Esophagus squamous epithelium (tissue), 5 donors: ENCODE data around the gene SMOC1. TPM values are rescaled to one million over a fixed set of nuclear protein-coding genes. Genes with fewer than 3 reads are reported as not detected.

ENCODE experiments used
- DNase-seq: peaks from one replicate; lab custom pipeline; 2025; lab: John Stamatoyannopoulos, UW
- H3K27ac ChIP-seq, 4 donors: fragments of 200-600 bp; sonication (generic); one replicate each; pipeline ENCODE4 v1.5.1; 2016 to 2019; ENCODE audit warnings: mild to moderate bottlenecking in 1 of 4
- H3K27me3 ChIP-seq, 4 donors: fragments of 200-600 bp; sonication (generic); 1 replicate in 3 of 4; 2 replicates in 1 of 4; pipeline versions ENCODE4 v1.5.1 to v1.6.0; 2017 to 2021; ENCODE audit warnings: antibody characterized with exemption in 1 of 4
- H3K36me3 ChIP-seq, 3 donors: fragments of 200-600 bp; sonication (generic); one replicate each; pipeline ENCODE4 v1.5.1; 2016 to 2019
- H3K4me1 ChIP-seq, 3 donors: fragments of 200-600 bp; sonication (generic); one replicate each; pipeline ENCODE4 v1.5.1; 2017 to 2019
- H3K4me3 ChIP-seq, 4 donors: fragments of 200-600 bp; sonication (generic); 1 replicate in 3 of 4; 2 replicates in 1 of 4; pipeline ENCODE4 v1.5.1; 2016 to 2019; ENCODE audit warnings: mild to moderate bottlenecking in 2 of 4, moderate library complexity in 1 of 4
- H3K9me3 ChIP-seq, 3 donors: fragments of 200-600 bp; sonication (generic); one replicate each; pipeline ENCODE4 v1.5.1; 2016 to 2019
- POLR2A ChIP-seq, 4 donors: fragments of 450-650 bp; IDR thresholded peaks; one replicate each; pipeline ENCODE4 v1.6.1; 2017; ENCODE audit warnings: antibody characterized with exemption in 4 of 4, mild to moderate bottlenecking in 4 of 4, moderate library complexity in 3 of 4
- WGBS, 2 donors: methylation state at CpG; one replicate each; pipeline ENCODE4 v1.1.5; 2018; 5-methylcytosine and 5-hydroxymethylcytosine counted together
- intact Hi-C: fragments of 100-400 bp; cut with DNase I; formaldehyde crosslinking; loops from one replicate; pipeline ENCODE4 v1.15.0; 2022
- total RNA-seq, 4 donors: library from RNA; depleted of rRNA; stranded (reverse); fragments of >200 nt; gene quantifications; one replicate each; pipeline ENCODE4 v1.1.0, GENCODE V29; 2016
- TF ChIP-seq, protein P1 (sequence below), 6 experiments: fragments of 450-650 bp in 4 of 6; fragments of 200-600 bp in 2 of 6; sonication (generic) in 2 of 6; IDR thresholded peaks; one replicate each; pipeline ENCODE4 v1.5.1; 2016 to 2019; ENCODE audit warnings: antibody characterized with exemption in 6 of 6, mild to moderate bottlenecking in 4 of 6, moderate library complexity in 4 of 6
- donor health status: DM: yes; HTN: yes; CAD: no.

The SMOC1 gene
- total RNA-seq, 4 donors from 2014 or later: 1.1 TPM; not detected in 3

DNA sequence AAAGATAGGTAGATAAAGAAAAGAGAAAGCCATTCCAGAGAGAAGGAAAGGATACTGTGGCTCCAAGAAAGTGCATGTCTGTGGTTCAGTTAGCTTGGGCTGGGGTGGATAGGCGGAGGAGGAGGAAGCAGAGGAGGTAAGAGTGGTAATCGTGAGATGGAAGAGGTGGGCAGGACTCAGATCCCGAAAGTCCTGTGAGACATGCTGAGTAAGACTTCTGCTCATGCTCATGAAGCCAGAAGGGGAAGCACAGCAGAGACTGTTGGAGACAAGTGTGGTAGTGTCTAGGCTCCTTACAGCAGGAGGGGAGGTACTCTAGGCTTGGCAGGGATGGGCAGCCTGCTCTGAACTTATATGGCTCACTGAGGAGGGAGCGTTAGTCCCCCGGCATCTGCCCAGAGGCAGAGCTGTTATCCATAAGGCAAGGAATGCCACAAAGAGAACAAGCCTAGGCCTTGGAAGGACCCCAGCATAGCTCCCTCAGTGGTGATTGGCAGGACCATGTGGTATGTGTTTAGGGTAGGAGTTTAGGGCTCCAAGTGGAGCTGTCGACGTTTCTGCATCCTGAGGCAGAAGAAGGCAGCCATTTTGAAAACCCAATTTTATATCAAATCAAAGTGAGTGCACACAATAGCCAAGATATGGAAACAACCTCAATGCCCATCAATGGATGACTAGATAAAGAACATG, 135.3 kb downstream of the SMOC1 start:
- WGBS, 2 donors: 72 to 79% methylated on average over 7 of the region's 7 CpGs
- no peak for DNase-seq
- no peak overlapping the region for H3K27ac ChIP-seq
- H3K9me3 ChIP-seq: no peaks in the 10 kb centered on the region
- no peak for TF ChIP-seq POLR2A (IDR thresholded peaks at IDR 0.05)
- TF ChIP-seq, protein P1, sequence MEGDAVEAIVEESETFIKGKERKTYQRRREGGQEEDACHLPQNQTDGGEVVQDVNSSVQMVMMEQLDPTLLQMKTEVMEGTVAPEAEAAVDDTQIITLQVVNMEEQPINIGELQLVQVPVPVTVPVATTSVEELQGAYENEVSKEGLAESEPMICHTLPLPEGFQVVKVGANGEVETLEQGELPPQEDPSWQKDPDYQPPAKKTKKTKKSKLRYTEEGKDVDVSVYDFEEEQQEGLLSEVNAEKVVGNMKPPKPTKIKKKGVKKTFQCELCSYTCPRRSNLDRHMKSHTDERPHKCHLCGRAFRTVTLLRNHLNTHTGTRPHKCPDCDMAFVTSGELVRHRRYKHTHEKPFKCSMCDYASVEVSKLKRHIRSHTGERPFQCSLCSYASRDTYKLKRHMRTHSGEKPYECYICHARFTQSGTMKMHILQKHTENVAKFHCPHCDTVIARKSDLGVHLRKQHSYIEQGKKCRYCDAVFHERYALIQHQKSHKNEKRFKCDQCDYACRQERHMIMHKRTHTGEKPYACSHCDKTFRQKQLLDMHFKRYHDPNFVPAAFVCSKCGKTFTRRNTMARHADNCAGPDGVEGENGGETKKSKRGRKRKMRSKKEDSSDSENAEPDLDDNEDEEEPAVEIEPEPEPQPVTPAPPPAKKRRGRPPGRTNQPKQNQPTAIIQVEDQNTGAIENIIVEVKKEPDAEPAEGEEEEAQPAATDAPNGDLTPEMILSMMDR (IDR thresholded peaks at IDR 0.05): no peak
- no peak overlapping the region for H3K4me3 ChIP-seq
- intact Hi-C loops: no loop called here
- H3K27me3 ChIP-seq: peaks cover 0 to 18% (median 0%) of the 10 kb centered on the region in 4 donors
- peaks cover 5 to 20% (median 14%) of the 10 kb centered on the region in 3 donors for H3K4me1 ChIP-seq
- H3K36me3 ChIP-seq: no peaks in the 10 kb centered on the region

DNA sequence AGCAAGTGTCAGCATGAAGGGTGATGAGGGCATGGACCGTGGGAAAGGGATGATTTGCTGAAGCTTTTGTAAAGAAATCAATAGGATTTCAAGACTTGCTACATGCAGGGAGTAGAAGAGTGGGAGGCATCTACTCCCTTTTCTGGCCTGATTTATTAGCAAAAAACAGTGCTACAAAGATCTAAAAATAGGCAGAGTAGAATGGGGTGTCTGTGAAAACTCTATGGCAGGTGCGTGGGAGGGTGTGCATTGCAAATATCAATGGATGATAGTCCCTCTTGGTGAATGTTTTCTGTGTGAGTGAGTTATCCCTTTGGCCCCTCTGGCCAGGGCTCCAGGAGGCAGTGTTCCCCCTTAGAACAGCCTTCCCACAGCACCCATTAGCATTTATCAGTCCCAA, 139.0 kb downstream of the SMOC1 start:
- Histone ChIP-seq H3K4me1 (peaks cover 5 to 14% (median 7%) of the 10 kb centered on the region in 3 donors), H3K36me3 (no peaks in the 10 kb centered on the region), H3K4me3 (no peak overlapping the region), H3K27me3 (peaks cover 0 to 3% (median 0%) of the 10 kb centered on the region in 4 donors), H3K27ac (peak overlapping the region in 1 of 4 donors; percentile 51), H3K9me3 (no peaks in the 10 kb centered on the region)
- no peak for TF ChIP-seq POLR2A (IDR thresholded peaks at IDR 0.05)
- TF ChIP-seq, protein P1 (IDR thresholded peaks at IDR 0.05): no peak
- intact Hi-C loops: no loop called here
- 80 to 85% methylated on average over 2 of the region's 2 CpGs for WGBS, 2 donors
- no peak for DNase-seq

DNA sequence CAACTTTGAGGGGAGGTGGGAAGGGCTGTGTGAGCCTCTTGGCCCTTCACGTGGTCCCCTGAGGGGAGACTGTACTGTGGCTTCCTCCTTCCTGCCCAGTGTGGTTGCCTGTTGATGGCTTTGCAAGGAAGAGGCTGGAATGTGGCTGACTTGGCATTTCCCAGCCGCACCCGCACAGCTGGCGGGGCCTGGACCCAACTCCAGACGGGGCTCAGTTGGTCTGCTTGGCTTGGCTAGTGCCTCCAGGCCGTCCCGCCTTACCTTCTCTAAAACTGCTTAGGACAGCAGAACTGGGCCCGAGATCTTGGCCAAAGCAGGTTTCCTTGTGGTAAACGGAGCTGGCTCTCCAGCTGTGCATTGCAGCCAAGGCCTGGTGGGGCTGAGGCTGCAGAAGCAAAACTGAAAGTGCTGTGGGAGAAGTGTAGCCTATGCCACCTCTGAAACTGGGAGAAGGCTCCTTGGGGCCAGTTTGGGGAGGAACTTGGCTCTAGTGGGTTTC, 139.5 kb downstream of the SMOC1 start:
- no peaks in the 10 kb centered on the region for H3K9me3 ChIP-seq
- H3K4me1 ChIP-seq: peaks cover 5 to 14% (median 7%) of the 10 kb centered on the region in 3 donors
- H3K27ac ChIP-seq: peak overlapping the region in 2 of 4 donors; percentile 1 to 51
- H3K27me3 ChIP-seq: peaks cover 0 to 3% (median 0%) of the 10 kb centered on the region in 4 donors
- H3K4me3 ChIP-seq: peak overlapping the region in 3 of 4 donors; percentile 12 to 48 (median 13)
- TF ChIP-seq POLR2A (IDR thresholded peaks at IDR 0.05): no peak
- TF ChIP-seq, protein P1 (IDR thresholded peaks at IDR 0.05): no peak
- intact Hi-C loops: no loop called here
- no peak for DNase-seq
- 0 to 14% methylated on average over 1 to 7 of the region's 9 CpGs for WGBS, 2 donors
- no peaks in the 10 kb centered on the region for H3K36me3 ChIP-seq

DNA sequence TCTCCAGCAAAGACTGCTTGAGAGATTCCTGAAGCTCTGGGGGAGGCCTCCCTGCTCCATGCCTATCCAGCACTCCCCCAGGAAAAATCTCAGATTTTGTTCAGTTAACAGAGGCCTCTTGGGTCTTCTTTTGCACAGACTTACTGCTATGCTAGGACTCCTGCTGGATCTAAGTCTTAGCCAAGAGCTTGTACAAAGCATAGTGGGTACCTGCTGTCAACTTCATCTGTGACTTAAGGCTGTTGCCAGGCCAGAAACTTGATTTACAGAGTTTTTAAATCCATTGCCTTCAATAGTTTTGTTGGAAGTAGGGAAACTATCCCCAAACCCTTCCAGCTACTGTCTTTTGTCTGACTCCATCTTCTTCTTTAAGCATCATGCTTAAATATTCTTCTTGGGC, 140.5 kb downstream of the SMOC1 start:
- intact Hi-C loops: no loop called here
- no peak overlapping the region for H3K4me3 ChIP-seq
- H3K36me3 ChIP-seq: no peaks in the 10 kb centered on the region
- H3K4me1 ChIP-seq: peaks cover 5 to 14% (median 7%) of the 10 kb centered on the region in 3 donors
- DNase-seq: no peak
- TF ChIP-seq POLR2A (IDR thresholded peaks at IDR 0.05): no peak
- TF ChIP-seq, protein P1 (IDR thresholded peaks at IDR 0.05): no peak
- H3K27me3 ChIP-seq: peaks cover 0 to 3% (median 0%) of the 10 kb centered on the region in 4 donors
- H3K9me3 ChIP-seq: no peaks in the 10 kb centered on the region
- no peak overlapping the region for H3K27ac ChIP-seq
